ENCODE data around the gene LGALS14. TPM values are rescaled to one million over a fixed set of nuclear protein-coding genes. Genes with fewer than 3 reads are reported as not detected.

LGALS14 gene
- total RNA-seq, 1 donor from 2014 or later, result not detected

DNA sequence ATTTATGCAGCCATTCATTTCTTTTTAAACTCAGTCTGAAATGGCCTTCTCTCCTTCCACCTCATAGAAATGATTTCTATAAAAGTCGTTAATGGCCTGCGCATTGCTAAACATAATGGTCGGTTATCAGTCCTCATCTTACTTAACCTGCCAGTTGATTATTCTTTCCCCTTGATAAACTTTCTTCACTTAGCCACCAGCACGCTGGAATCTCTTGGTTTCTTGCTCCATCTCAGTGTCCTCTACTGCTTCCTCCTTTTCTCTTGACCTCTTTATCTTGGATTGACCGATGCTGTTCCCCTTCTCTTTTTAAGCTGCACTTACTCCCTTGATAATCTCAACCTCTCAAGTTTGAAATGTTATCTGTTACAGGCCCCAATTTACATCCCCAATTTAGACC is 45.7 kb downstream of the LGALS14 start:
- H3K4me1 ChIP-seq (ENCODE audit: insufficient read depth, low read length), result no peaks in the 10 kb centered on the region
- FAIRE-seq, result no peak

DNA sequence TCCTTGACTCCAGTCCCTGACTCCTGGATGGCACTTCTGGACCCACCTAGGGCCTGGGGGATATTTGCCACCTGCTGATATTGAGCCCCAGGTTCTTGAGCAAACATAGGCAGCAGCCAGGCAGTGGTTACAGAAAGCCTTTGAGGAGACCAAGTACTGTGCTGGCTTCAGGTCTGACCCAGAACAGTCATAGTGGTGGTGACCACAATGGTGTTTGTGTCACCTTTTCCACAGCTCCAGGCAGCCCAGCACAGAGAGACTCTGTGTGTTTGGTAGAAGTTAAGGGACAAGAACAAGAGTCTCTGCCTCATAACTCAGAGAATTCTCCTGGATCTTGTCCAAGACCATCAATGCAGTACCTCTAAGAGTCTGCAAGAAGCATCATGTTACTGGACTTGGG is 48.1 kb downstream of the LGALS14 start:
- Histone ChIP-seq H2AFZ (ENCODE audit: low read depth, low read length) (no peak overlapping the region), H3K9ac (ENCODE audit: low read length) (no peak overlapping the region), H3K27ac (ENCODE audit: low read depth, low read length) (no peak overlapping the region), H3K79me2 (ENCODE audit: insufficient read depth, low read length) (no peaks in the 10 kb centered on the region), H3K9me3 (ENCODE audit: insufficient read depth, low read depth, low read length) (no peaks in the 10 kb centered on the region), H3K4me2 (ENCODE audit: low read length) (no peak overlapping the region), H3K4me1 (ENCODE audit: insufficient read depth, low read length) (no peaks in the 10 kb centered on the region), H3K27me3 (ENCODE audit: insufficient read depth, low read length) (no peaks in the 10 kb centered on the region), H4K20me1 (ENCODE audit: insufficient read depth, low read length) (no peaks in the 10 kb centered on the region), H3K36me3 (ENCODE audit: insufficient read depth, low read length) (no peaks in the 10 kb centered on the region), H3K4me3 (ENCODE audit: insufficient read depth, low read depth, low read length) (no peak overlapping the region)
- H3K27ac Mint-ChIP-seq (ENCODE audit: unreplicated experiment), result no peak overlapping the region
- H3K9me3 Mint-ChIP-seq (ENCODE audit: unreplicated experiment), result peaks cover 2% of the 10 kb centered on the region
- DNase-seq (ENCODE audit: low read depth) (no peak), FAIRE-seq (no peak)
- no peaks in the 10 kb centered on the region for H3K36me3 Mint-ChIP-seq (ENCODE audit: low read depth, unreplicated experiment)
- no peaks in the 10 kb centered on the region for H3K4me1 Mint-ChIP-seq (ENCODE audit: low read depth, unreplicated experiment)
- H3K4me3 Mint-ChIP-seq (ENCODE audit: unreplicated experiment), result no peak overlapping the region
- TF ChIP-seq, protein P1, sequence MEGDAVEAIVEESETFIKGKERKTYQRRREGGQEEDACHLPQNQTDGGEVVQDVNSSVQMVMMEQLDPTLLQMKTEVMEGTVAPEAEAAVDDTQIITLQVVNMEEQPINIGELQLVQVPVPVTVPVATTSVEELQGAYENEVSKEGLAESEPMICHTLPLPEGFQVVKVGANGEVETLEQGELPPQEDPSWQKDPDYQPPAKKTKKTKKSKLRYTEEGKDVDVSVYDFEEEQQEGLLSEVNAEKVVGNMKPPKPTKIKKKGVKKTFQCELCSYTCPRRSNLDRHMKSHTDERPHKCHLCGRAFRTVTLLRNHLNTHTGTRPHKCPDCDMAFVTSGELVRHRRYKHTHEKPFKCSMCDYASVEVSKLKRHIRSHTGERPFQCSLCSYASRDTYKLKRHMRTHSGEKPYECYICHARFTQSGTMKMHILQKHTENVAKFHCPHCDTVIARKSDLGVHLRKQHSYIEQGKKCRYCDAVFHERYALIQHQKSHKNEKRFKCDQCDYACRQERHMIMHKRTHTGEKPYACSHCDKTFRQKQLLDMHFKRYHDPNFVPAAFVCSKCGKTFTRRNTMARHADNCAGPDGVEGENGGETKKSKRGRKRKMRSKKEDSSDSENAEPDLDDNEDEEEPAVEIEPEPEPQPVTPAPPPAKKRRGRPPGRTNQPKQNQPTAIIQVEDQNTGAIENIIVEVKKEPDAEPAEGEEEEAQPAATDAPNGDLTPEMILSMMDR (IDR thresholded peaks at IDR 0.05; ENCODE audit: insufficient read depth, low read depth, low read length), result no peak
- TF ChIP-seq EZH2 (IDR thresholded peaks at IDR 0.05; ENCODE audit: insufficient read depth, low read length), result no peak
- H3K27me3 Mint-ChIP-seq (ENCODE audit: low read depth, unreplicated experiment), result peaks cover 19% of the 10 kb centered on the region

More for the DNA sequence above, 45.7 kb downstream of the LGALS14 start:
- Histone ChIP-seq H3K9me3 (ENCODE audit: insufficient read depth, low read depth, low read length) (no peaks in the 10 kb centered on the region), H3K36me3 (ENCODE audit: insufficient read depth, low read length) (no peaks in the 10 kb centered on the region), H3K79me2 (ENCODE audit: insufficient read depth, low read length) (no peaks in the 10 kb centered on the region), H3K9ac (ENCODE audit: low read length) (no peak overlapping the region), H3K4me2 (ENCODE audit: low read length) (no peak overlapping the region), H3K4me3 (ENCODE audit: insufficient read depth, low read depth, low read length) (no peak overlapping the region), H3K27me3 (ENCODE audit: insufficient read depth, low read length) (no peaks in the 10 kb centered on the region), H2AFZ (ENCODE audit: low read depth, low read length) (no peak overlapping the region), H3K27ac (ENCODE audit: low read depth, low read length) (no peak overlapping the region), H4K20me1 (ENCODE audit: insufficient read depth, low read length) (no peaks in the 10 kb centered on the region)
- no peaks in the 10 kb centered on the region for H3K36me3 Mint-ChIP-seq (ENCODE audit: low read depth, unreplicated experiment)
- no peaks in the 10 kb centered on the region for H3K4me1 Mint-ChIP-seq (ENCODE audit: low read depth, unreplicated experiment)
- no peak for DNase-seq (ENCODE audit: low read depth)
- H3K27ac Mint-ChIP-seq (ENCODE audit: unreplicated experiment), result no peak overlapping the region
- peaks cover 23% of the 10 kb centered on the region for H3K27me3 Mint-ChIP-seq (ENCODE audit: low read depth, unreplicated experiment)
- no peak overlapping the region for H3K4me3 Mint-ChIP-seq (ENCODE audit: unreplicated experiment)
- TF ChIP-seq EZH2 (IDR thresholded peaks at IDR 0.05; ENCODE audit: insufficient read depth, low read length), result no peak
- TF ChIP-seq, protein P1 (IDR thresholded peaks at IDR 0.05; ENCODE audit: insufficient read depth, low read depth, low read length), result no peak
- H3K9me3 Mint-ChIP-seq (ENCODE audit: unreplicated experiment), result peaks cover 2% of the 10 kb centered on the region

DNA sequence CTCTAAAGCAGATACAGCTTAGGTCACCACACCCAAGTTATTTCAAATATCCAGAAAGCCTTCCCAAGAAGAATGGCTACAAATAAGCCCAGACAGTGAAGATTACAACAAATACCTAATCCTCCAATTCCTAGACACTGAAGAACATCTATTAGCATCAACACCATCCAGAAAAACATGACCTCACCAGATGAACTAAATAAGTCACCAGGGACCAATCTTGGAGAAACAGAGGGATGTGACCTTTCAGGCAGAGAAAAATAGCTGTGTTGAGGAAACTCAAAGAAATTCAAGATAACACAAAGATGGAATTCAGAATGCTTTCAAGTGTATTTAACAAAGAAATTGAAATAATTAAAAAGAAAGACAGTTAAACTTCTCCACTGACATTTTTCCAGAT is 48.5 kb downstream of the LGALS14 start:
- Histone ChIP-seq H3K4me1 (ENCODE audit: insufficient read depth, low read length) (no peaks in the 10 kb centered on the region), H3K4me3 (ENCODE audit: insufficient read depth, low read depth, low read length) (no peak overlapping the region), H4K20me1 (ENCODE audit: insufficient read depth, low read length) (no peaks in the 10 kb centered on the region), H3K27me3 (ENCODE audit: insufficient read depth, low read length) (no peaks in the 10 kb centered on the region), H3K4me2 (ENCODE audit: low read length) (no peak overlapping the region), H2AFZ (ENCODE audit: low read depth, low read length) (no peak overlapping the region), H3K27ac (ENCODE audit: low read depth, low read length) (no peak overlapping the region), H3K9ac (ENCODE audit: low read length) (no peak overlapping the region), H3K36me3 (ENCODE audit: insufficient read depth, low read length) (no peaks in the 10 kb centered on the region), H3K79me2 (ENCODE audit: insufficient read depth, low read length) (no peaks in the 10 kb centered on the region), H3K9me3 (ENCODE audit: insufficient read depth, low read depth, low read length) (no peaks in the 10 kb centered on the region)
- no peak for FAIRE-seq
- Mint-ChIP-seq H3K4me1 (ENCODE audit: low read depth, unreplicated experiment) (no peaks in the 10 kb centered on the region), H3K27me3 (ENCODE audit: low read depth, unreplicated experiment) (peaks cover 21% of the 10 kb centered on the region), H3K4me3 (ENCODE audit: unreplicated experiment) (no peak overlapping the region), H3K27ac (ENCODE audit: unreplicated experiment) (no peak overlapping the region), H3K9me3 (ENCODE audit: unreplicated experiment) (peaks cover 2% of the 10 kb centered on the region), H3K36me3 (ENCODE audit: low read depth, unreplicated experiment) (no peaks in the 10 kb centered on the region)
- no peak for TF ChIP-seq EZH2 (IDR thresholded peaks at IDR 0.05; ENCODE audit: insufficient read depth, low read length)
- TF ChIP-seq, protein P1 (IDR thresholded peaks at IDR 0.05; ENCODE audit: insufficient read depth, low read depth, low read length), result no peak
- DNase-seq (ENCODE audit: low read depth), result no peak
